Erythroblast (primary cell): ENCODE results near the gene MACROD2.

Experiments
- GATA1 ChIP-seq: IDR thresholded peaks from 2 replicates; pipeline ENCODE4 v1.6.1; 2011; ENCODE audit warnings: low read depth, mild to moderate bottlenecking, control low read depth, low read length, moderate library complexity
- POLR2A ChIP-seq: IDR thresholded peaks from 2 replicates; pipeline ENCODE4 v1.6.1; 2011; ENCODE audit warnings: mild to moderate bottlenecking, low read length

GRCh38 chr20:14134004-14134403 lies 138.7 kb downstream of the MACROD2 start:
- TF ChIP-seq POLR2A = no peak
- no peak for TF ChIP-seq GATA1
